ENCODE results near the gene NKX1-1. TPM values are rescaled to one million over a fixed set of nuclear protein-coding genes. Genes with fewer than 3 reads are reported as not detected.
"Not testable (repeated sequence)": the region's sequence is repeated elsewhere in the genome, so short reads cannot be mapped to it uniquely, and the experiment has no call there.

Gene NKX1-1
- total RNA-seq, 1 donor from 2014 or later = not detected

DNA sequence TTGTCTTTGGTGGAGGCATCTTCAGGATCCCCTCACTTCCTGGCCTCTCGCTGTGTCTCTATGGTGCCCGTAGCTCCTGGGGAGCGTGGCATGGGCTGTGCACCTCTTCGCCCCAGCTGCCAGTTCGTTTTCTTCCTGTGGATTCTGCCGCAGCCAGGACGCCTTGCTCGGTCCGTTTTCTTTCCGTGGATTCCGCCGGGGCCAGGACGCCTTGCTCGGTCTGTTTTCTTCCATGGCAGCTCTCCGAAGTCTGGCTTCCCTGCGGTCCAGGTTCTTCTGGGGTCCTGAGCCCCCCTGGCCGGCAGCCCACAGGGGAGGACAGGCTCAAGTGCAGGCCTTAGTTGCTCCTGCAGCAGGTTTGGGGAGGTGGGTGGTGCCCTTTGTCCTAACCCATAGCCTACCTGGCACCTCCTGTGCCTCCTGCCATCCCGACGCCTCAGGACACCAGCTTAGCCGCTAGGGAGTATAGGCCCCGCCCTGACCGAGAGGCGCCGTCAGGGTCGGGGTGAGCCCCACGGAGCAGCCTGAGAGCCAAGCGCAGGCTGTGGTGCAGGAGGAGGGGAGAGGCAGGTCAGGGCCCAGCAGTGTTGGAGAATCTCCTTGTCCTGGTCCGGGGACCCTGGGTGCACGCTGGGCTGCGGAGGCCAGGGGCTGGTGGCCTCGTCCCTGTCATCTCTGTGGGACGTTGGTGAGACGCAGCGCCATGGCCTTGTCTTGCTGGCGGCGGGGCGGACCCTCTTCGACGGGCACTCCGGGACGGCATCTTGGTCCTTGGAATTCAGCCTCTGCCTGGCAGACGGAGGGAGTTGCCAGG lies 32.1 kb downstream of the NKX1-1 start:
- no peak for DNase-seq (ENCODE audit: low spot score)

DNA sequence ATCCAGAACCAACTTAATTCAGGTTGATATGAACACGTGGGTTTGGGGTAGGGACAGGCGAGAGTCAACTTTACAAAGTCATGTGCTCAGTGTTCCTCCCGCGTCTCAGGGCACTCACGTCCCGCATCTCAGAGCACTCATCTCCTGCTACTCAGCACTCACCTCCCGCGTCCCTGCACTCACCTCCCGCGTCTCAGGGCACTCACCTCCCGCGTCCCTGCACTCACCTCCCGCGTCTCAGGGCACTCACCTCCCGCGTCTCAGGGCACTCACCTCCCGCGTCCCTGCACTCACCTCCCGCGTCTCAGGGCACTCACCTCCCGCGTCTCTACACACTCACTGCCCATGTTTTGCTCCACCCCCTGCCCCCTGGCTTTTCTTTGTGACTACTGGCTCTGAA lies 33.7 kb downstream of the NKX1-1 start:
- DNase-seq (ENCODE audit: low spot score) = not testable (repeated sequence)

DNA sequence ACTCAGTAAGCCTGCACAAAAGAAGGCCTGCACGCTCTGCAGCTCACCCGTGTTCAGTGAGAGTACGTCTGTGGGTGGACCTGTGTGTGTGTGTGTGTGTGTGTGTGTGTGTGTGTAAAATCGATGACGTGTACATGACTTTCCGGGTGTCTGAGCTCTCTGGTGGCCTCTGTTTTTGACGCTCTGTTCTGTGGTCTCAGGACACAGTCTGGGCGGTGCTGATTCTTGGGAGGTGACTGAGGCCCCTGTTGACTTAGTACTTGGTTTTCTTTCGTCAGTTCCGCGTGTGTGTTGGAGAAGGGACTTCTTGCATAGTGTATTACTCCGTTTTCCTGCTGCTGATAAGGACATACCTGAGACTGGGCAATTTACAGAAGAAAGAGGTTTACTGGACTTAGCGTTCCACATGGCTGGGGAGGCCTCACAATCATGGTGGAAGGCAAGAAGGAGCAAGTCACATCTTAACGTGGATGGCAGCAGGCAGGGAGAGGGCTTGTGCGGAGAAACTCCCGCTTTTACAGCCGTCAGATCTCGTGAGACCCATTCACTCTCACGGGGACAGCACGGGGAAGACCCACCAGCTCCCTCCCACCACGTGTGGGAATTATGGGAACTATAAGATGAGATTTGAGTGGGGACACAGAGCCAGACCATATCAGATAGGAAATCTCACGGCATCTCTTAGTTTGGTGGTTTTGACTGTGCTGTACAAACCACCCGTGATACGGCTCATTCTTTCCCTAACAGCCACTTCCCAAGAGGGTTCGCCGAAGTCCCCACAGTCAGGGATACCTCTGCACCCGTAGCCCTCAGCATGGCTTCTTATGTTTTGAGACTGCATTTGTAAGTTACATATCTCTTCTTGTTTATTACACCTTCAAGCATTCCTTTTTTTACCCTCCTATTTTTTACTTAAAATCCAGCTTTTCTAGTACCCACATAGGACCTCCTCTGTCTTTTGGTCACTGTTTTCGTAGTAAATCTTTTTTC lies 34.8 kb downstream of the NKX1-1 start:
- DNase-seq (ENCODE audit: low spot score) = no peak

DNA sequence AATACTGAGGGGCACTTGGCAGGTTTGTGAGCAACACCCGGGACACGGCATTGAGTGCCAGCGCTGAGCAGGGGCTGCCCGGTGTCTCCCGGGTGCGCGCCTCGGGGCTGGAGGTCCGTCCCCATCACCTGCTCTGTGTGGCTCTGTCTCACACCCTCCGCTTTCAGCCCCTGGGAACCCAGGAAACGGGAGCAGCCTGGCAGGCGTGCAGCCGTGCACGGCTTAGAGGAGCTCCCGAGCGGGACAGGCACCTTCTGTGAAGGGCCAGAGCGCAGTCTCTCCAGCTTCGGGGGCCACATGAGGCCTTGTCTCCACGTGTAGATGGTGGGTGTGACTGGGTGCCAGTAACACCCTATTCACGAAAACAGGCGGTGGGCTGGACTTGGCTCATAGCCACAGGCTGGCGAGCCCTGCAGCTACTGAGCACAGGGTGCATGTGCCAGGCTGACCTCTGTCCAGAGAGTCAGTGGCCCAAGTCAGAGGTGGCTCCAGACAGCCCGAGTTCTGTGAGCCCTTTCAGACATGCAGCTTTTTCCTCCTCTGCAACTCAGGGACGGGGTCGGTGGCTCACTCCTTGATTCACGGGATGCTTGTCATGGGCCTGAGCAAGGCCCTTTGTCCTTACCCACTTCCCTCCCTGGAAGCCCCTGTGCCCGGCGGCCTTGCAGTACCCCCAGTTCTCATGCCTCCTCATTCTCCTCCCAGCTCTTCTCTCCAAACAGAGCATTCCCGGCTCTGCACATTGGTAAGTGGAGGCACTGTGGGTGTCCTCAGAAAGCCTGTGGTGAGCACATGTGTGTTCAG lies 35.7 kb downstream of the NKX1-1 start:
- no peak for DNase-seq (ENCODE audit: low spot score)

DNA sequence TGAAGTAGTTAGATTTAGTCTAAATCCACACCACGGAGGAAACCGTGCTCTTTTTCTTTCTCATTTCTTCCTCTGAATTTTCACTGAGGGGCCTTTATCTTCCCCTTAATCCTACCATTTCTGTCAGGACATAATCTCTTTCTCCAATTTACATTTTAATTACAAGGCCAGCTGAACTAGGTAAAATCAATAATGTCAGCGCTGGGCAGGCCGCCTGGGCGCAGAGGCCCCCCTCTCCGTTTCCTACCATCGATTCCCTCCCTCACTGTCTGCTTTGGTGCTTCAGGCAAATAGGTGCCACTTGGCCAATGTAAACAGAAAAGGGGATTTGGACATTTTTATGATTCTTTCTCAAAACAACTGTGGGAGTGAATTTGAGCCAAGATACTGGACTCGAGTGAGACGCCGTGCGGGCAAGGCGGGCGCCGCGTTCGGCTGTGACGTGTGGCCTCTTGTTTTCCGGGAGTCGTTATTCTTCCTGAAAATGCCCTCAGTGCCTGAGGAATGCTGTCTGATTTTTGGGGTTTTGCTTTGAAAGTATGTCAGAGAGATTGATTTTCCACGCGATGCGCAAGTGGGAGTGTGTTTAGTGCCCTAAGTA lies 36.7 kb downstream of the NKX1-1 start:
- no peak for DNase-seq (ENCODE audit: low spot score)

DNA sequence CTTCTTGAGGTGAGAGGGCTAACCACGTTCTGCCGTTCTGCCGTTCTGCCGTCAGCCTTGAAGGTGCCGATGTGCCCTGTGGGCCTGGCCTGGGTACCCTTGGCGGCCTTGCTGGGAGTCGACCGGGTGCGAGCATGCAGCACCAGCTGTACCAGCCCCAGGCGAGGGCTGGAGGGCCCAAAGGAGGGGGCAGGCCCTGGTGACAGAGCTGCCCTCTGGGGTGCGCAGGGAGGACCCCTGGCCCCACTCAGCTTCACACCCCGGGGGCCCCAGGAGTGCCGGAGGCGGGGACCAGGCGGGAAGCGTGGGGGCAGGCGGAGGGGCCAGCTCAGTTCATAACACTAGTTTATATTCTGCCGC lies 37.2 kb downstream of the NKX1-1 start:
- DNase-seq (ENCODE audit: low spot score) = no peak

GRCh38 chr4:1368421-1369090 lies 37.7 kb downstream of the NKX1-1 start:
- DNase-seq (ENCODE audit: low spot score) = no peak

DNA sequence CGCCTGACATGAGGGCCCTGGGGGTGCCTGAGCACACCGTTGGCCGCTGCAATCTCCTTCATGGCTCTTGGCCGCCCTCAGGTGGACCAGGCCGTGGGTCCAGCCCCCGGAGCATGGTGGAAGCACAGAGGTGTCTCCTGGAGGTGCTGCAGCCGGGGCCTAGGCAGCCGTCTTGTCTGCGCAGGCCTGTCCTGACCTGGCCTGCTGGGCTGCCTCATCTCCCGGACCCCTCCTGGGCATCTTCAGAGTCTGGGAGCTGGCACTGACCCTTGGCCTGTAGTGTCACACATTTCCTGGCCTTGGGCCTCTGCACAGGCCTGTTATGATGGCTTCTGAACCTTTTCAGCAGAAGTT lies 38.3 kb downstream of the NKX1-1 start:
- no peak for DNase-seq (ENCODE audit: low spot score)

- no peak for DNase-seq (ENCODE audit: low spot score)
These were observed 38.9 kb downstream of the NKX1-1 start for GRCh38 chr4:1367230-1367935.

- no peak for DNase-seq (ENCODE audit: low spot score)
These were observed 39.6 kb downstream of the NKX1-1 start for GRCh38 chr4:1366371-1367229.

DNA sequence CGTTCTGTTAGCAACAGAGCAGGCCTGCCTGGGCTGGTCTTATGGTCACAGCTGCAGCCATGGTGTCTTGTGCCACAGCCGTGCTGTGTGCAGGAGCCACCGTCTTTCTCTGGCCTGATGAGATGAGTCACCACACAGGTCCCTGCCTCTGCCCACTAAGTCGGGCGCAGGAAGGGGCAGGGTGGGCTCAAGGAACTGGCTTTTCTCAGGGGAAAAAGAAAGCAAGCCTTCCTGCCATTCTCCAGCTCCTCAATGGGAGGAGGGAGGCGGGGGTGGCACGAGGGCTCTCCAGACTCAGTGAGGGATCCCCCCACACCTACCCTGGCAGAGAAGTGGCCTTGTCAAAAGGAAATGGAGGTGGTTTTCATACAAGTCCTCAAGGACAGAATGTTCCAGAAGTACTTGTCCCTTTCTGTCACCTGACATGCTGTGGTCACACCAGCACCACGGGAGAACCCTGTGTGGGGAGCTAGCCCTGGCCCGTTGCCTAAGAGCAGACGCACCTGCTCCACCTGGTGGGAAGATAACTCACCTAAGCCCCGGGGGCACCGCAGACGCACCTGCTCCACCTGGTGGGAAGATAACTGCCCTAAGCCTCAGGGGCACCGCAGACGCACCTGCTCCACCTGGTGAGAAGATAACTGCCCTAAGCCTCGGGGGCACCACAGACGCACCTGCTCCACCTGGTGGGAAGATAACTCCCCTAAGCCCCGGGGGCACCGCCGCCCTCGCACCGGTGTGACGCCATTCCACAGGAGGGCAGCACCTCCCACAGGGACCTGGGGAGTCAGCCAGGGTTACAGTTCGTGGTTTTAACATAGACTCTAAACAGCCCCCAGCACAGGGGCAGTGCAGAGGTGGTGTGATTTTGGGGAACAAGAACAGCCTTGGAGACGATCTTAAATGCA lies 40.7 kb downstream of the NKX1-1 start:
- no peak for DNase-seq (ENCODE audit: low spot score)

GRCh38 chr4:1364748-1365147 lies 41.5 kb downstream of the NKX1-1 start:
- DNase-seq (ENCODE audit: low spot score) = no peak

DNA sequence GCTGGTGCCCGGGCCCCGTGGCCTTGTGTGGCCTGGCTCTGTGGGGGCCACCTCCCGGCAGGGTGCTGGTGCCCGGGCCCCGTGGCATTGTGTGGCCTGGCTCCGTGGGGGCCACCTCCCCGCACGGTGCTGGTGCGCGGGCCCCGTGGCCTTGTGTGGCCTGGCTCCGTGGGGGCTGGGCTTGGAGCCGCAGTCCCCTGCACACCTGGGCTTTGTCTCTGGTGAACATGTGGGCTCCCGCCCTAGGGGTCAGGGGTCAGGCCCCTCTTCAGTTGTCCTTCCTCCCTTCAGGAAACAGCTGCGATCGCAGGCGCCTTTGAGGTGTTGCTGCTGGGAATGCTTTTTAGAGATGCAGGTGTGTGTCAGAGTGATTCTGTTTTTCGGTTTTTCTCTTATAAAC lies 42.0 kb downstream of the NKX1-1 start:
- DNase-seq (ENCODE audit: low spot score) = no peak

DNA sequence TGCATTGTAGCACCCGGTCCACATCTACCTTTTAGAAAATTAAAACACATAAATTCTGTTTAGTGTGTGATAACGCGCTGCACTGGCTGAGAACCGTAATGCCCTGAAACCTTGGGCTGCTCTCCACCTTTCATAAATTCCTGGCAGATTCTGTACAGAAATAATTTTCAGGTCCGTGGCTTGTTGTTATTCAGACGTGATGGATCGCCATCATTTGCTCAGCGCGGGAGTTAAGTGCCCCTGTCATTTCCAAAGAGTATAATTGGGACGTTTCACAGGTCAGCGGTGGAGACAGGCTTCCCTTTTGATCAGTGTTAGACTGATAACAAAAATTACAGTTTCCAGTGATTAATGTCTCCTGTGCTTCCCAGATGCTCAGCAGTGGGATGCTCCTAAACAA lies 42.7 kb downstream of the NKX1-1 start:
- DNase-seq (ENCODE audit: low spot score) = no peak

GRCh38 chr4:1362521-1362920 lies 43.7 kb downstream of the NKX1-1 start:
- DNase-seq (ENCODE audit: low spot score) = no peak

GRCh38 chr4:1362046-1362445 lies 44.2 kb downstream of the NKX1-1 start:
- DNase-seq (ENCODE audit: low spot score) = no peak

GRCh38 chr4:1361431-1361830 lies 44.8 kb downstream of the NKX1-1 start:
- DNase-seq (ENCODE audit: low spot score) = no peak
